HCT116 (cell line): ENCODE measurements around the gene AP2S1. TPM values are rescaled to one million over a fixed set of nuclear protein-coding genes. Genes with fewer than 3 reads are reported as not detected.

ENCODE experiments used
- ATAC-seq: fragments of 200-7000 bp; cut with Tn5 transposase; 2 replicates; pipeline ENCODE4 v1.9.1; 2020; ENCODE audit warnings: mild to moderate bottlenecking, moderate library complexity
- BruUV-seq: library from RNA; stranded (reverse); fragments of 400-500 nt; replicated peaks from 2 replicates; lab custom pipeline; 2021; lab: Mats Ljungman, UMichigan
- CTCF ChIA-PET: fragments of 300-600 bp; sonication (Branson Sonifier 250); formaldehyde crosslinking; loops from one replicate; lab custom pipeline; 2021; ENCODE audit warnings: antibody characterized with exemption; lab: Charles Lee
- POLR2A ChIA-PET: fragments of 300-600, 350-600 bp; sonication (Branson Sonifier 250); formaldehyde crosslinking; loops from one replicate; lab custom pipeline; 2021; ENCODE audit warnings: antibody characterized with exemption; lab: Charles Lee
- RAD21 ChIA-PET, 2 experiments: fragments of 300-600 bp; sonication (Branson Sonifier 250); formaldehyde crosslinking; loops; one replicate each; lab custom pipeline; 2023; ENCODE audit warnings: low total read pairs in 2 of 2; ENCODE audit not compliant: uncharacterized antibody in 2 of 2, unreplicated experiment in 2 of 2, low non-redundant PET in 1 of 2; lab: Charles Lee
- DNase-seq: peaks from one replicate; pipeline ENCODE4 v3.0.0-alpha.2; 2010; ENCODE audit warnings: low read depth, low spot score
- H2AFZ ChIP-seq: fragments of 200-600 bp; shearing (Covaris generic), sonication (generic); 2 replicates; pipeline ENCODE4 v1.6.1; 2017; ENCODE audit warnings: low read depth, mixed run types, mixed read lengths, antibody characterized with exemption, low read length; ENCODE audit not compliant: poor library complexity, severe bottlenecking
- H3K27ac ChIP-seq: 2 replicates; pipeline ENCODE4 v1.5.1; 2012; ENCODE audit warnings: low read depth, low read length
- H3K27me3 ChIP-seq: fragments of 200-600 bp; sonication (generic); 2 replicates; pipeline ENCODE4 v1.6.1; 2016; ENCODE audit warnings: mixed run types, low read length, mixed read lengths; ENCODE audit not compliant: insufficient read depth
- H3K36me3 ChIP-seq, 2 experiments: fragments of 200-500 bp in 1 of 2; fragments of 200-600 bp in 1 of 2; sonication (Bioruptor generic) in 1 of 2; sonication (generic) in 1 of 2; 2 replicates each; pipeline versions ENCODE4 v1.5.1 to v1.6.1; 2014 to 2016; ENCODE audit warnings: low read length in 2 of 2, inconsistent platforms in 1 of 2, mixed read lengths in 1 of 2, mixed run types in 1 of 2; ENCODE audit not compliant: insufficient read depth in 2 of 2, control insufficient read depth in 1 of 2
- H3K4me1 ChIP-seq, 2 experiments: fragments of 200-600 bp in 1 of 2; sonication (generic) in 1 of 2; 2 replicates each; pipeline versions ENCODE4 v1.5.1 to v1.6.1; 2012 to 2017; ENCODE audit warnings: low read length in 2 of 2, inconsistent platforms in 1 of 2, mild to moderate bottlenecking in 1 of 2, mixed read lengths in 1 of 2, mixed run types in 1 of 2, moderate library complexity in 1 of 2; ENCODE audit not compliant: insufficient read depth in 2 of 2, control insufficient read depth in 1 of 2
- H3K4me2 ChIP-seq: fragments of 200-600 bp; sonication (generic); 2 replicates; pipeline ENCODE4 v1.6.1; 2017; ENCODE audit warnings: mixed run types, low read length, mixed read lengths
- H3K4me3 ChIP-seq, 2 experiments: fragments of 200-600 bp in 1 of 2; sonication (generic) in 1 of 2; replicated peaks in 1 of 2; 2 replicates each; pipeline ENCODE4 v1.5.1; 2011 to 2016; ENCODE audit warnings: low read length in 2 of 2, control low read depth in 1 of 2, low read depth in 1 of 2, mild to moderate bottlenecking in 1 of 2, mixed read lengths in 1 of 2, mixed run types in 1 of 2
- H3K79me2 ChIP-seq: fragments of 200-600 bp; sonication (generic); 2 replicates; pipeline ENCODE4 v1.6.1; 2017; ENCODE audit warnings: mild to moderate bottlenecking, mixed run types, low read length, moderate library complexity, mixed read lengths; ENCODE audit not compliant: insufficient read depth
- H3K9ac ChIP-seq: fragments of 200-600 bp; sonication (generic); 2 replicates; pipeline ENCODE4 v1.6.1; 2016; ENCODE audit warnings: low read length, mixed read lengths
- H3K9me2 ChIP-seq: fragments of 200-600 bp; sonication (generic), shearing (Covaris generic); 2 replicates; pipeline ENCODE4 v1.6.1; 2017; ENCODE audit warnings: mixed run types, mild to moderate bottlenecking, moderate library complexity; ENCODE audit not compliant: insufficient read depth
- H3K9me3 ChIP-seq, 2 experiments: fragments of 200-500 bp in 1 of 2; fragments of 200-600 bp in 1 of 2; sonication (Bioruptor generic) in 1 of 2; sonication (generic) in 1 of 2; 2 replicates each; pipeline ENCODE4 v1.6.1; 2014 to 2017; ENCODE audit warnings: low read length in 2 of 2, mixed read lengths in 2 of 2, inconsistent platforms in 1 of 2, low read depth in 1 of 2, mild to moderate bottlenecking in 1 of 2, mixed run types in 1 of 2, moderate library complexity in 1 of 2; ENCODE audit not compliant: control insufficient read depth in 1 of 2, insufficient read depth in 1 of 2
- H4K20me1 ChIP-seq: fragments of 200-600 bp; sonication (generic), shearing (Covaris generic); 2 replicates; pipeline ENCODE4 v1.6.1; 2017; ENCODE audit warnings: mixed run types, mild to moderate bottlenecking, moderate library complexity; ENCODE audit not compliant: insufficient read depth
- CBX3 ChIP-seq: IDR thresholded peaks from 2 replicates; pipeline ENCODE4 v1.6.1; 2012; ENCODE audit warnings: low read depth
- EZH2 ChIP-seq: fragments of 200-600 bp; sonication (generic); IDR thresholded peaks from 2 replicates; pipeline ENCODE4 v1.6.1; 2017; ENCODE audit warnings: antibody characterized with exemption, mixed run types
- FOSL1 ChIP-seq: IDR thresholded peaks from 2 replicates; pipeline ENCODE4 v1.6.1; 2012; ENCODE audit warnings: low read depth
- MAX ChIP-seq: IDR thresholded peaks from 2 replicates; pipeline ENCODE4 v1.6.1; 2012
- POLR2A ChIP-seq: IDR thresholded peaks from 2 replicates; pipeline ENCODE4 v1.7.0; 2011; ENCODE audit warnings: borderline replicate concordance; ENCODE audit not compliant: insufficient read depth, insufficient read length; ENCODE audit errors: extremely low read depth
- POLR2AphosphoS5 ChIP-seq: IDR thresholded peaks from 2 replicates; pipeline ENCODE4 v1.6.1; 2011; ENCODE audit warnings: mild to moderate bottlenecking, low read depth, low read length, moderate library complexity
- SIN3A ChIP-seq: IDR thresholded peaks from 2 replicates; pipeline ENCODE4 v1.6.1; 2012; ENCODE audit warnings: low read depth
- SP1 ChIP-seq: IDR thresholded peaks from 2 replicates; pipeline ENCODE4 v1.6.1; 2012; ENCODE audit warnings: low read depth
- ZBTB33 ChIP-seq: IDR thresholded peaks from 2 replicates; pipeline ENCODE4 v1.6.1; 2011; ENCODE audit warnings: mild to moderate bottlenecking, low read length, moderate library complexity; ENCODE audit not compliant: insufficient replicate concordance; ENCODE audit errors: extremely low read depth
- intact Hi-C: fragments of 100-400 bp; cut with micrococcal nuclease; formaldehyde crosslinking; loops from 2 replicates; pipeline ENCODE4 v1.10.0; 2022
- total RNA-seq: library from RNA; stranded (reverse); gene quantifications from one replicate; pipeline ENCODE4 v1.2.1, GENCODE V29; 2021; ENCODE audit not compliant: unreplicated experiment

AP2S1 gene
- total RNA-seq, 1 experiment from 2014 or later, result 296 TPM

GRCh38 chr19:46860125-46860845 lies 9.6 kb upstream of the AP2S1 start:
- Histone ChIP-seq H3K27me3 (no peaks in the 10 kb centered on the region), H3K36me3 (no peaks in the 10 kb centered on the region), H3K4me3 (peak overlapping the region; percentile 54 to 64), H2AFZ (no peak overlapping the region), H3K9me2 (no peaks in the 10 kb centered on the region), H3K27ac (peak overlapping the region; percentile 99), H3K9me3 (no peaks in the 10 kb centered on the region), H3K4me1 (peaks cover 31 to 55% of the 10 kb centered on the region in 2 experiments), H3K4me2 (peak overlapping the region; percentile 87), H3K9ac (peak overlapping the region; percentile 69), H3K79me2 (peaks cover 41% of the 10 kb centered on the region), H4K20me1 (no peaks in the 10 kb centered on the region; the same call in 1 of the 2 replicates)
- ChIA-PET POLR2A (no interaction called here), RAD21 (interaction anchor here (0.5 to 0.6 kb wide), 2 partner anchors 69 to 407 kb away, joined by 3 read pairs; no protein-coding TSS in a partner anchor), CTCF (no interaction called here)
- BruUV-seq, result no TSS peak
- DNase-seq, result peak; percentile 93
- peak; percentile 82 for ATAC-seq
- intact Hi-C loops, result loop anchor here (10.0 kb wide), 1 partner anchor 265 kb away; no protein-coding TSS in a partner anchor
- TF ChIP-seq POLR2AphosphoS5 (peak; percentile 28), SP1 (peak; percentile 89), FOSL1 (no peak), ZBTB33 (peak; percentile 80), MAX (peak; percentile 100), SIN3A (peak; percentile 89), CBX3 (peak; percentile 98), EZH2 (no peak), POLR2A (peak; percentile 51)
- TF ChIP-seq, all 23 proteins: peak for 7
